ENCODE results near the gene SLC22A3.

GRCh38 chr6:160316261-160316660 is 31.9 kb upstream of the SLC22A3 start:
- TF ChIP-seq CTCF (conservative IDR thresholded peaks at IDR 0.05; ENCODE audit: low read length) (no peak), EZH2phosphoT487 (IDR thresholded peaks at IDR 0.05; ENCODE audit: borderline replicate concordance, low read depth, low read length) (no peak)

All from OCI-LY7 (cell line).